Body of pancreas (tissue), 4 donors: Measurements from ENCODE around the gene TMEM190.

ENCODE experiments used
- CTCF ChIP-seq, 7 experiments: fragments of 450-650 bp in 4 of 7; fragments of 200-600 bp in 3 of 7; sonication (generic) in 3 of 7; IDR thresholded peaks; one replicate each; pipeline ENCODE4 v1.5.1; 2016 to 2019; ENCODE audit warnings: antibody characterized with exemption in 7 of 7
- POLR2A ChIP-seq, 3 donors: fragments of 450-650 bp; IDR thresholded peaks; one replicate each; pipeline ENCODE4 v1.6.1; 2016; ENCODE audit warnings: antibody characterized with exemption in 3 of 3, mild to moderate bottlenecking in 2 of 3

GRCh38 chr19:55340784-55341147, 35.9 kb upstream of the TMEM190 start:
- TF ChIP-seq POLR2A (IDR thresholded peaks at IDR 0.05) (no peak), CTCF (IDR thresholded peaks at IDR 0.05) (no peak)
